H9 (cell line): ENCODE results near the gene GALNT17. TPM values are rescaled to one million over a fixed set of nuclear protein-coding genes. Genes with fewer than 3 reads are reported as not detected.

ENCODE experiments used
- DNase-seq: peaks from one replicate; pipeline ENCODE4 v3.0.0-alpha.2; 2017
- H2AFZ ChIP-seq: one replicate; pipeline ENCODE4 v1.6.1; 2013; ENCODE audit warnings: mild to moderate bottlenecking, low read length, control low read depth, moderate library complexity
- H2AK5ac ChIP-seq: 2 replicates; pipeline ENCODE4 v1.6.1; 2013; ENCODE audit warnings: low read length, control low read depth, mixed read lengths; ENCODE audit not compliant: insufficient read length
- H2BK120ac ChIP-seq: one replicate; pipeline ENCODE4 v1.6.1; 2013; ENCODE audit warnings: low read depth, mild to moderate bottlenecking, low read length, control low read depth, inconsistent platforms; ENCODE audit not compliant: poor library complexity, severe bottlenecking
- H2BK12ac ChIP-seq: 2 replicates; pipeline ENCODE4 v1.6.1; 2013; ENCODE audit warnings: low read length, control low read depth, mixed read lengths, low read depth; ENCODE audit not compliant: insufficient read length
- H2BK15ac ChIP-seq: 2 replicates; pipeline ENCODE4 v1.6.1; 2013; ENCODE audit warnings: low read depth, low read length, control low read depth
- H2BK20ac ChIP-seq: one replicate; pipeline ENCODE4 v1.6.1; 2013; ENCODE audit warnings: low read depth, mild to moderate bottlenecking, low read length, control low read depth, inconsistent platforms; ENCODE audit not compliant: poor library complexity, severe bottlenecking
- H2BK5ac ChIP-seq: 2 replicates; pipeline ENCODE4 v1.6.1; 2013; ENCODE audit warnings: low read length, control low read depth, mixed read lengths; ENCODE audit not compliant: insufficient read length
- H3K14ac ChIP-seq: 2 replicates; pipeline ENCODE4 v1.6.1; 2013; ENCODE audit warnings: low read length, control low read depth; ENCODE audit not compliant: insufficient read depth
- H3K18ac ChIP-seq: 2 replicates; pipeline ENCODE4 v1.6.1; 2013; ENCODE audit warnings: low read depth, mild to moderate bottlenecking, mixed read lengths, low read length, control low read depth; ENCODE audit not compliant: insufficient read length
- H3K23ac ChIP-seq: 2 replicates; pipeline ENCODE4 v1.6.1; 2013; ENCODE audit warnings: low read length, control low read depth, mixed read lengths, low read depth; ENCODE audit not compliant: insufficient read length
- H3K23me2 ChIP-seq: 2 replicates; pipeline ENCODE4 v1.6.1; 2013; ENCODE audit warnings: low read depth, mild to moderate bottlenecking, mixed read lengths, low read length, control low read depth; ENCODE audit not compliant: insufficient read length, poor library complexity, severe bottlenecking
- H3K27ac ChIP-seq: 2 replicates; pipeline ENCODE4 v1.5.1; 2013; ENCODE audit warnings: low read length, control low read depth, mixed read lengths, low read depth; ENCODE audit not compliant: insufficient read length
- H3K27me3 ChIP-seq: 2 replicates; pipeline ENCODE4 v1.6.1; 2013; ENCODE audit warnings: low read length, control low read depth, inconsistent platforms; ENCODE audit not compliant: insufficient read depth
- H3K4ac ChIP-seq: 2 replicates; pipeline ENCODE4 v1.6.1; 2013; ENCODE audit warnings: low read depth, mild to moderate bottlenecking, control low read depth, inconsistent platforms, low read length, moderate library complexity
- H3K4me1 ChIP-seq: 2 replicates; pipeline ENCODE4 v1.6.1; 2013; ENCODE audit warnings: low read length, control low read depth, inconsistent platforms; ENCODE audit not compliant: insufficient read depth
- H3K4me2 ChIP-seq: 2 replicates; pipeline ENCODE4 v1.6.1; 2013; ENCODE audit warnings: low read length, control low read depth, mixed read lengths; ENCODE audit not compliant: insufficient read length, insufficient read depth
- H3K56ac ChIP-seq: 2 replicates; pipeline ENCODE4 v1.6.1; 2013; ENCODE audit warnings: low read depth, mild to moderate bottlenecking, mixed read lengths, low read length, control low read depth; ENCODE audit not compliant: insufficient read length
- H3K79me1 ChIP-seq: 2 replicates; pipeline ENCODE4 v1.6.1; 2013; ENCODE audit warnings: low read depth, mild to moderate bottlenecking, moderate library complexity, low read length, control low read depth, inconsistent platforms; ENCODE audit not compliant: insufficient read depth, poor library complexity, severe bottlenecking
- H3K79me2 ChIP-seq: 2 replicates; pipeline ENCODE4 v1.6.1; 2013; ENCODE audit warnings: low read length, control low read depth, inconsistent platforms; ENCODE audit not compliant: insufficient read depth
- H3K9ac ChIP-seq: 2 replicates; pipeline ENCODE4 v1.6.1; 2013; ENCODE audit warnings: low read length, control low read depth, mixed read lengths; ENCODE audit not compliant: insufficient read length; ENCODE audit errors: extremely low read depth
- H3K9me3 ChIP-seq: one replicate; pipeline ENCODE4 v1.6.1; 2013; ENCODE audit warnings: low read depth, low read length, inconsistent platforms; ENCODE audit not compliant: control insufficient read depth
- H3T11ph ChIP-seq: one replicate; pipeline ENCODE4 v1.6.1; 2013; ENCODE audit warnings: mild to moderate bottlenecking, low read length, control low read depth, inconsistent platforms
- H4K20me1 ChIP-seq: one replicate; pipeline ENCODE4 v1.6.1; 2013; ENCODE audit not compliant: control insufficient read depth, insufficient read length, insufficient read depth
- H4K5ac ChIP-seq: 2 replicates; pipeline ENCODE4 v1.6.1; 2013; ENCODE audit warnings: low read depth, mild to moderate bottlenecking, mixed read lengths, low read length, control low read depth; ENCODE audit not compliant: insufficient read length
- H4K8ac ChIP-seq: replicated peaks from 2 replicates; pipeline ENCODE4 v1.6.1; 2013; ENCODE audit warnings: low read length, control low read depth, mixed read lengths, low read depth; ENCODE audit not compliant: insufficient read length
- H4K91ac ChIP-seq: 2 replicates; pipeline ENCODE4 v1.6.1; 2013; ENCODE audit warnings: low read depth, mild to moderate bottlenecking, moderate library complexity, mixed read lengths, low read length, control low read depth; ENCODE audit not compliant: insufficient read length
- H3K27ac Mint-ChIP-seq, 3 experiments: 2 replicates in 2 of 3; 3 replicates in 1 of 3; pipeline ENCODE4 v1.8.0; 2020 to 2021; ENCODE audit warnings: mixed read lengths in 3 of 3, mild to moderate bottlenecking in 1 of 3, moderate library complexity in 1 of 3
- H3K27me3 Mint-ChIP-seq: 2 replicates; pipeline ENCODE4 v1.8.0; 2021; ENCODE audit warnings: low read depth, mild to moderate bottlenecking, moderate library complexity, mixed read lengths
- H3K36me3 Mint-ChIP-seq, 3 experiments: 2 replicates in 2 of 3; 3 replicates in 1 of 3; pipeline ENCODE4 v1.8.0; 2020 to 2021; ENCODE audit warnings: low read depth in 3 of 3, mixed read lengths in 3 of 3; ENCODE audit not compliant: insufficient read depth in 1 of 3
- H3K4me1 Mint-ChIP-seq, 2 experiments: 2 replicates each; pipeline ENCODE4 v1.8.0; 2020; ENCODE audit warnings: mixed read lengths in 2 of 2
- H3K4me3 Mint-ChIP-seq, 2 experiments: 2 replicates in 1 of 2; 3 replicates in 1 of 2; pipeline ENCODE4 v1.8.0; 2020 to 2021; ENCODE audit warnings: mild to moderate bottlenecking in 2 of 2, mixed read lengths in 2 of 2, moderate library complexity in 1 of 2
- H3K9me3 Mint-ChIP-seq, 2 experiments: 2 replicates in 1 of 2; 3 replicates in 1 of 2; pipeline ENCODE4 v1.8.0; 2020; ENCODE audit warnings: mild to moderate bottlenecking in 2 of 2, mixed read lengths in 2 of 2, moderate library complexity in 1 of 2
- CTCF ChIP-seq: fragments of 200-600 bp; sonication (generic); conservative IDR thresholded peaks from 3 replicates; pipeline ENCODE4 v1.8.0; 2021; ENCODE audit warnings: antibody characterized with exemption, mild to moderate bottlenecking
- WGBS: extraction: QIAGEN DNeasy Blood & Tissue Kit; methylation state at CpG from one replicate; pipeline ENCODE4 v1.1.7; 2013; ENCODE audit warnings: missing lambda C conversion rate, low lambda C conversion rate, mixed read lengths; ENCODE audit not compliant: insufficient read length; ENCODE audit errors: extremely low coverage; 5-methylcytosine and 5-hydroxymethylcytosine counted together
- total RNA-seq: library from RNA; stranded (reverse); gene quantifications from 2 replicates; pipeline ENCODE4 v1.2.1, GENCODE V29; 2021

The GALNT17 gene
- total RNA-seq, 1 experiment from 2014 or later: 43.2 TPM

- no peak overlapping the region for H4K5ac ChIP-seq
- no peak overlapping the region for H2BK120ac ChIP-seq
- H3K27me3 ChIP-seq: no peaks in the 10 kb centered on the region
- H2BK20ac ChIP-seq: no peak overlapping the region
- H3K27me3 Mint-ChIP-seq: no peaks in the 10 kb centered on the region
- no peak overlapping the region for H3T11ph ChIP-seq
- no peaks in the 10 kb centered on the region for H3K4me1 ChIP-seq
- H3K9me3 Mint-ChIP-seq: peaks cover 3 to 15% of the 10 kb centered on the region in 2 experiments; a peak in 4 of 5 replicates
- no peak for DNase-seq
- no peak overlapping the region for H2AFZ ChIP-seq
- H3K56ac ChIP-seq: no peak overlapping the region
- no peak overlapping the region for H3K18ac ChIP-seq
- no peak overlapping the region for H3K14ac ChIP-seq
- no peak overlapping the region for H2BK12ac ChIP-seq
- no peak for TF ChIP-seq CTCF
- H3K79me1 ChIP-seq: no peaks in the 10 kb centered on the region
- no peak overlapping the region for H3K9ac ChIP-seq
- H4K91ac ChIP-seq: no peak overlapping the region
- H3K4me2 ChIP-seq: no peak overlapping the region
- H3K9me3 ChIP-seq: no peaks in the 10 kb centered on the region
- H3K4me1 Mint-ChIP-seq: 0 out of 4 replicates have a peak, but pooled peaks cover 0 to 3% of the 10 kb centered on the region in 2 experiments
- no peaks in the 10 kb centered on the region for H4K20me1 ChIP-seq
- no peak overlapping the region for H3K23ac ChIP-seq
- H3K79me2 ChIP-seq: no peaks in the 10 kb centered on the region
- H2BK5ac ChIP-seq: no peak overlapping the region
- no peak overlapping the region for H2AK5ac ChIP-seq
- no peak overlapping the region for H3K4me3 Mint-ChIP-seq
- H3K27ac Mint-ChIP-seq: no peak overlapping the region; a peak in 2 of 7 replicates
- no peak overlapping the region for H2BK15ac ChIP-seq
- peaks cover 32 to 47% (median 44%) of the 10 kb centered on the region in 3 experiments for H3K36me3 Mint-ChIP-seq
- no CpG with 5 or more reads among the region's 7 CpGs for WGBS
- H3K4ac ChIP-seq: no peak overlapping the region
- no peak overlapping the region for H4K8ac ChIP-seq
- H3K23me2 ChIP-seq: no peaks in the 10 kb centered on the region
- H3K27ac ChIP-seq: no peak overlapping the region
Measured at GRCh38 chr7:71526106-71526505, 394.2 kb downstream of the GALNT17 start.
